Inflammatory macrophage treated with lipopolysaccharide for 1 hour (primary cell): ENCODE measurements around the gene ABHD13.
"Not testable (repeated sequence)": the region's sequence is repeated elsewhere in the genome, so short reads cannot be mapped to it uniquely, and the experiment has no call there.

Source experiments
- DNase-seq, 2 donors: peaks; one replicate each; pipeline ENCODE4 v3.0.0-alpha.2; 2020 to 2022

Gene ABHD13

DNA sequence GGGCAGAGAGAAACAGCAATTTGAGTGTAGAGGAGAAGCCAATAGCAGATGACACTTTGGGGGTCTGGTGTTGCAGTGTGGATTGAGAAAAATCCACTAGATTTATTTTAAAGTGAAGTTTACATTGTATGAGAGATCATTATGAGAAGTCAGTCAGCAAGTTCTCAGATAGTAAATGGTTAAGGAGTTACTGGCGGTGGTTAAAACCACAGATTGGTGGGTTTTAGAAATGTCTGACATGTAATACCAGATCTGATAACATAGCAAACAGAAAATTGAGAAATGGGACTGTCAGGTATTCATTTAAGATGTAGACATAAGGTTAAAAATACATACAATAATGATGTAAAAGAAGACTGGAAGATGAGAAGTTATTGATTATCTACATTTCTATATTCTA is 7.2 kb downstream of the ABHD13 start:
- no peak for DNase-seq

DNA sequence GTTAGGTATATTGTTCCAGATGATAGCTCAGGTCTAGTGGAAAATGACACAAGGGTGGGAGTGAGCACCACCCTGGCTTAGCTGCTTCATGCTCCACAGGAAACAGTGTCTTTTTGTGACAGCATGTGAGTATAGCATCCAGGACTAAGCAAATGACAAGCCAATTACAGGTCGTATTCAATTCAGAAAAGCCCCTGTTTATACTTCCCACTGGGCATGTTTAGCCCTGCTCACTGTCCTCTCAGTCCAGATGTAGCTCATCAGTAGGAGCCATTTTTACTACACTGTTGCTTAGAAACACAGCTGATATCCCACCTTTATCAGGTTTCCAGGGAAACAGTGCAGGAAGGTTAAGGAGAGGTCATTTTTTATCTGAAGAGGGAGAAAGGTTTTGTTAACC is 8.0 kb downstream of the ABHD13 start:
- DNase-seq: no peak

DNA sequence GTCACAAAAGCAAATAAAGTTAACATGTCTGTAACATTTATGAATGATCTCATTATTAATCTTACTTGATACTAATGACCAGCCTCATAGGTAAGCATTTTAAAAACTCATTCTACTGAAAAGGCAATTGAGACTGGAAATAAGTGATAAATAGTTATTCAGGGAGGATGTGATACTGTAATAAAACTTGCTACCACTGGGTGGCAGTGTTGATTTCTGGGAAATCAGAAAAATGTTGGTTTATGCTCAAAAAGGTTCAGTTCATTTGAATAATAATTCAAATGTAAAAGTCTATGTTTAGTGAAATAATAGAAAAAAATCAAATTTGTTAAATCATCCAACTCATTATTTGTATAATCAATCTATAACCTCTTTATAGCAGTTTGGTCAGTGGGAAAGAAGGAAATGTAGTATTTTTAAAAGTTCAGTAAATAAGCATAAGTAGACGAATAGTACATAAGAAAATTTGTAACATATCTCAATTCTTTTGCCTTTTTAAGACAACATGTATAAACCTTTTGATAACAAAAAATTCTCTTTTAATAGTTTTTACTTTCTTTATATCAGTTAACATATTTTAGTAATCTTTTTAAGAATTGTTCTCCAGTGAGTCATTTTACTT is 9.6 kb downstream of the ABHD13 start:
- DNase-seq: peak; percentile 18 to 88

DNA sequence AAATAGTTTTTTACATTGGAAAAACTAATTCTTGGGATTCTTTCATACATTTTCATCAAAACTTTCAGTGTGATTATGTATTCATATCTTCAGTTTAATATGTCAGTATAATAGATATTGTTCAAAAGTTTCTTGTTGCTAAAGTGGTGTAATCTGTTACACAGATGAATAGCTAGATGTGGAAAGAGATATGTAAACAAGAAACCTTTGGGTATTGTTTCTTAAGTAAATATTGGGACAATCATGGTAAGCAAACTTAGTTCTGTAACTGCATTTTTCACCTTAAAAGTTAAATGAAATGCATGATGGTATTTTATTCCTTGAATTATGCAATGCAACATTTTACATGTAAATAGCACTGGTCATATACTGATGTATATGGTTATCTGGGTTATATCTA is 12.2 kb downstream of the ABHD13 start:
- no peak for DNase-seq

DNA sequence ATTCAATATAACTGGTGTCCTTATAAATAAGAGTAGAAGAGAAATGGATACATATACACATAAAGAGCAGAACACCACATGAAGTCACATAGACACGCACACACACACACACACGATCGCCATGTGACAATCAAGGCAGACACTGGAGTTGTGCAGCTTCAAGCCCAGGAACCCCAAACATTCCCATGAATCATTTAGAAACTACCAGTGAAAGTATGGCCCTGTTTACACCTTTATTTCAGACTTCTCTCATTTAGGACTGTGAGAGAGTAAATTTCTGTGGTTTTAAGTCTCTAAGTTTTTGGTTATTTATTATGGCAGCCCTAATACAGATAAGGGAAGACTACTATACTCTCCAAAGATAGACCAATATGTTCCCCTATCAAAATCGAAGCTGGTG is 31.0 kb downstream of the ABHD13 start:
- no peak for DNase-seq

DNA sequence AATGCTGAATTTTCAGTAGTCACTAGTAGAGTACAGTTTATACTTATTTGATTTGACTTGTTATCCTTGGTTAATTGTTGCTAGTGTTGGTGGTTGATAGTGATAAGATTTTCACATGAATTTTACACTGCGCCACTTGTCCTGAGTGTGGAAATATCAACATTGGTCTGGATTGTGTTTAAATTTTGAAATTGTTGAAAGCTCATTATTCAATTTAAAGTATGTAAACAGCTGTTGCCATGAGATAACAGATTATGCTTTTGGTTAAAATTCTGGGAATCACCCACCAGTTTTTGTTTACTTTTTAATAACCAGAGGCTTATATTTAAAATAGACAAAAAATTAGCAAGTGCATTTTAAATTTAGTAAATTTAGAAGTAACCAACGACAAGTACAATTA is 39.1 kb downstream of the ABHD13 start:
- no peak for DNase-seq

DNA sequence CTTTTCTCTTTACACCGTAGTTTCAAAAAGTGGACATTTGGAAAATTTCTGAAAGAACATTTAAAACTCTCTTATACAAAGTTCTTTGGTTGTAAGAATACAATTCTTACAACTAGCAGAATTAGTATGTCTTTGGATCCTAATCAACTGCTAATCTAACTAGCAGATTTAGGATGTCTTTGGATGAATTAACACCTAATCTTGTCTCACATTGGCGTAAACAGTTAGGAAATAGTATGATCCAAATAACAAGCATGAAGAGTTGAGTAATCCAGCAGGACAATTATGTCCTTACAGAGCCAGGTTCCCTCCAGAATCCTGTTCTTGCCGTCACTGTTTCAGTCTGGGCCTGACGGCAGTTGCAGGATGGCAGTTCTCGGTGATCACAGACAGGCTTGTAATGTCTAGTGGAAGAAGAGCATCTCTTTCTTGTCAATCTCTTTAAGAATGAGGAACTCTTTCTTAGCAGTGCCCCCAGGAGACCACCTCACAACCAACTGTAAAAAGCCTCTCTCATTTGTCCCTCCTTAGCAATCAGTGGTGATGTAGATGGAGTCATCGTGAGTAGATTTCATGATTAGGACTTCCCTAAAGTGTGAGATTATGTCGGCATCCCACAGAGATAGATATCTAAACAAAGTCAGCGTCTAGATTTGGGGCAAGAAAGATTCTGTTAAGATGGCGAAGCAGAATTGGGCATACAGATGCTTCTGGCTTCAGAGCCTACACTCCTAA is 45.6 kb downstream of the ABHD13 start:
- DNase-seq: no peak

DNA sequence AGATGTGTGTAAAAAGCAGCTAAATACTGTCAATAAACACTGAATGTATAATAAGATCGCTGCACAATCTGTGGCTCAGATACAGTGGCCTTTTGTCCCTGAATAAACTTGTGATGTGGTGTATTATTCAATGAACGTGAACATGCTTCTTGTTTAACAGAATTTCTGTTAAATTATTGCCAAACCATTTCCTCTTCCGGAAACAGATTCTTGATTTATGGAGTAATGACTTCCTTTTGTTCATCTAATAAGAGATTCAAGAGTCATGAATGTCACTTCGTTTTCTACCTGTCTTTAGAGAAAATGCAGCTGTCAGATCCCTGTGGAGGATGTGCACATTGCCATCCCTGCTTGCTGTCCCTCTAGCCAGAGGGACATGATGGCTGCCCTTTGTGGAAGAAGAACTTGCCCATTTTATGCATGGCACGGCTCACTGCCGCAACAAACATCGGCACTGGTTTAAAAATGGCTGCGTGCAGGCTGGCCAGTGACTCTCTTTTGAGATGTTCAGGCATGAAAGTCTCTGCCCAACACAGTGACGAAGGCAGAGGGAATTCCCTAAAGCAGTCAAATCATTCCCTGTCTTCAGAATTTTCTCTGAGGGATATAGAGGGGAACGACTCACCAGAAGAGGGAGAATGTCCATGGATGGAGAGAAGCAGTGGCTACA is 48.3 kb downstream of the ABHD13 start:
- peak; percentile 59 to 69 for DNase-seq

DNA sequence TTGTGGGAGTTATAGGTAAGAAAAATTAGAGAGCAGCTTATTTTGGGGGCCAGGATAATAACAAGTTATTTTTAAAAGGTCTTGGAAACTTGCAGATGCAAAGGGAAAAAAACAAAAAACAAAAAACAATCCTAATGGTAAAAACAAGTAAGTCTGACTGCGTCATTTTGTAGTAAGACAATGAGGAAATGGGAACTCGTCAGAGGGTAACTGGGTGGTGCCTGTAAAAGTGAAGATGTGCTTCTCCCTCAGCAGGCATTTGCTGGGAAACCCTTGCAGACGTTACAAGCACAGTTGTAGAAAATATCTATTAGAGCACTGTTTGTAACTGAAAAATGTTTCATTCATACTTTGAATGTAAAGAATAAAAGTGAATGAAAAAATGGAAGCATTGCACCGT is 49.2 kb downstream of the ABHD13 start:
- DNase-seq: peak; percentile 68 to 74

DNA sequence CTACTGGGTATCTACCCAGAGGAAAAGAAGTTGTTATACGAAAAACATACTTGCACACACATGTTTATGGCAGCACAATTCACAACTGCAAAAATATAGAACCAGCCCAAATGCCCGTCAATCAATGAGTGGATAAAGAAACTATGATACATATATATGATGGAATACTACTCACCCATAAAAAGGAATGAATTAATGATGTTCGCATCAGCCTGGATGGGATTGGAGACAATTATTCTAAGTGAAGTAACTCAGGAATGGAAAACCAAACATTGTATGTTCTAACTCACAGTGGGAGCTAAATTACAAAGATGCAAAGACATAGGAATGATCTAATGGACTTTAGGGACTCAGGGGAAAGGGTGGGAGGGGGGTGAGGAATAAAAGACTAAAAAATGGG is 49.7 kb downstream of the ABHD13 start:
- DNase-seq: not testable (repeated sequence)

DNA sequence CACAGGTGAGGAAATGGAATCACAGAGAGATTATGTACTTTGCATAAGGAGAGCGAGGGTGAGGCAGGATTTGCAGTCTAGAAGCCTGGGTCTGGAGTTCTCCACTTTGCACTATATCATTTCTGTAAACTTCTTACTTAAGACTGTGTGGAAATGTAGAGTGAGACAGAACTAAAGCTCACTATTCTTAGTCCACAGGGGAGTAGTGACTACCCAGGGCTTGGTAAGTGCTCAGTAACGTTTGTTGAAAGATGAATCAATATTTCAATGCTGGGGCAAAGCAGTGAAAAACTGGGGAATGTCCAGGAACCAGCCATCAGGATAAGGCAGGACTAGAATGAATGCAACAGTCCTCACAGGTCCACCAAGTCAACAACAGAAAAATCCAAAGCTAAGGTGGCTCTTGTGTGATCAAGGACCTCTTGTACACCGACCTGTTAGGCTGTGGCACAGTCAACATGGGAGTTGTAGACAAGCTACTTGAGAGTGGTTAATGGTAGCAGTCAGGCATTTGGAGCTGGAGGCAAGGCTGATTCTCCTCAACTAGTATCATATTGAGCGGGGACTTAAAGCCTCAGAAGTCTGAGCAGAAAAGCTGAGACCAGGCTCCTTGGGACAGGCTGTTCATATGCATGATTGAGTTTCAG is 50.4 kb downstream of the ABHD13 start:
- DNase-seq: peak; percentile 42 to 57

DNA sequence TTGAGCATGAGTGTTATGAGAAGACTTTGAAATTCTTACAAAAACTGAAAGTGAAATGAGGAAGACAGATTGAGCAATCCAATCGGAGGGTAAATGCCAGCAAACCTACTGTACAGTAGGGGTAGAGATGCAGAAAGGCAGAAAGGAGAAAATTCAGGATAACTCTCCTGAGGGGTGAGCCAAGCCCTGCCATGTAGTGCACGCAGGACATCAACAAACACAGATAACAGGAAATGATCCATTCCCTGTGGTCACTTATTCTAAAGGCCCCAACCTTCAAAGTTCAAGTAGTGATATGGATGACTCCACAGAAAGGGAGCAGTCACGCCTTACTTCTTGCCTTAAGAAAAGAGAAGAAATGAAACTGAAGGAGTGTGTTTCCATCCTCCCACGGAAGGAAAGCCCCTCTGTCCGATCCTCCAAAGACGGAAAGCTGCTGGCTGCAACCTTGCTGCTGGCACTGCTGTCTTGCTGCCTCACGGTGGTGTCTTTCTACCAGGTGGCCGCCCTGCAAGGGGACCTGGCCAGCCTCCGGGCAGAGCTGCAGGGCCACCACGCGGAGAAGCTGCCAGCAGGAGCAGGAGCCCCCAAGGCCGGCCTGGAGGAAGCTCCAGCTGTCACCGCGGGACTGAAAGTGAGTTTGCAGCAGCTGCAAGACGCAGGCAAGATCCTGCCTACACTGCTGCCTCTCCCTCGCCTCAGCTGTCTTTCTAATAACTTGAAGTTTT is 51.6 kb downstream of the ABHD13 start, which contains the start of gene TNFSF13B:
Gene TNFSF13B, plus strand, starts transcription at position 118 of the 728 bp plus-strand sequence. Its CDS starts 178 bp downstream, at position 296.
- peak; percentile 92 to 96 for DNase-seq

DNA sequence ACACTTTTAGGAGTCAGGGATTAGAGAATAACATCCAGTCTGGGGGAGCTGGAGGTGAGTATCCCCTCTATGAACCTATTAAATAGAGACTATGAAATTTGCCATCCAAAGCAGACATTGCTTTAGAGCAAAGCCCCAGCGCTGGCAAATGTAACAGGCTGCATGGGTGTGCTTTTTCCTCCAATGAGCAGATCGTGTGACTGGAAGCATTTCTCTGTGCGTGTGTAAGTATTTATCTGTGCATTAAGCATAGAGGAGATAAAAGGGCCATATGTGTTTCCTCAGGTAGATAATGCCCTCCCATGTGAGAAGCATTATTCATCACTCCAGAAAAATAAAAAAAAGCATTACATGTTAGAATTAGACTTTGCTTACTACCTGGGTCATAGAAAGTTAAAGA is 52.2 kb downstream of the ABHD13 start:
- peak in 1 of 2 donors; percentile 42 for DNase-seq

DNA sequence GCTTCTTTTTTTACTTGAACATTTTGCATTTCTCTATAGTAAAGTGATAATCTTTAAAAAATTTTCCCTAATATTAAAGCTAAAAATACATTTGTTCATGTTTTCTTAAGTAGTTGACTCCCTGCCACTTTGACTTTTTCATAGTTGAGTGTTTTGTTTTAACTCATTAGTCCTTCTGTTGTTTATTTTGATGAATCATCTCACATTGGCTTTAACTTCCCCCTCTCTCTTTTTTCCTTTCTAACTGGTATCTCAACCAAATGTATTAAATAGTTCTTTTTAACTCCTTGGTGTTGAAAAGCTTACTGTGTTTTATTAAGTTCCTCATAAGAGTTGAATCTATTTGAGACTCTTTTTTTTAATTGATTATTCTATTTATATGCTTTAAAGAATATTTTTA is 54.1 kb downstream of the ABHD13 start:
- peak in 1 of 2 donors; percentile 47 for DNase-seq

DNA sequence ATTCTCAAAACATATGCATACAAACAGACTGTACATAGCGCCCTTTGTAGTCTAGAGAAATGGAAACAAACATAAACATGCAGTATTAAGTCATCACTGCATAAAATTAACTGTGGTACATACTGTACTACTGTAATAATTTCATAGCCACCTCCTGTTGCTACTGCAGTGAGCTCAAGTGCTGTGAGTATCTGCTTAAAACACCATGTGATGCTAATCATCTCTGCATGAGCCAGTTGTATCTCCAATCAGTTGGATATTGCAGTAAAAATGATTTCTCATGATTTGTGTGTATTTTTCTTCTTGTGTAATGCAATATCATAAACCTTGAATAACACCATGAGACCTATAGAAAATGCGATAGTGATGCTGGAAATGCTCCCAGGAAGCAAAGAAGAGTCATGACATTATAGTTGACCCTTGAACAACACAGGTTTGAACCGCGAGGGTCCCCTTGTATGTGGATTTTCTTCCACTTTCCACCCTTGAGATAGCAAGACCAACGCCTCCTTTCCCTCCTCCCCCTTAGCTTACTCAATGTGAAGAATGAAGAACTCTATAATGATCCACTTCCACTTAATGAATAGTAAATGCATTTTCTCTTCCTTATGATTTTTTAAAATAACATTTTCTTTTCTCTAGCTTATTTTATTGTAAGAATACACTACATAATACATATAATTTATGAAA is 55.4 kb downstream of the ABHD13 start:
- DNase-seq: peak in 1 of 2 donors; percentile 51

DNA sequence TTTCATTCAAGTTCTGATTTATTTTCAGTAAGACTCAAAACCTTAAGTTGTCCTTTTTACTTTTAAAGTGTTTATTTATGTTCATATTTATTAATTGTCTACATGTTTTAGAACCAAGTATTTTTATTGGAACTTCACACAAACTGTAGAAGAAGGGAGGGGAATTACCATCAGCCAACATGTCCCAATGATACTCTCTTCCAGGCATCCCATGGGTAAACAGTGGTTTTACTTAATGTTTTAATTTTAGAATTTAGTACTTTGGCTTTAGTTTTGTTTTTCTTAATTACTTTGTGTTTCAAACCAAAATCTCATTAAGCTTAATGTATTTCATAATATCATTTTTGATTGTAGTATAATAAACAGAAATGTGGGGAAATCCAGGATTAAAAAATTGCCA is 56.5 kb downstream of the ABHD13 start:
- no peak for DNase-seq

DNA sequence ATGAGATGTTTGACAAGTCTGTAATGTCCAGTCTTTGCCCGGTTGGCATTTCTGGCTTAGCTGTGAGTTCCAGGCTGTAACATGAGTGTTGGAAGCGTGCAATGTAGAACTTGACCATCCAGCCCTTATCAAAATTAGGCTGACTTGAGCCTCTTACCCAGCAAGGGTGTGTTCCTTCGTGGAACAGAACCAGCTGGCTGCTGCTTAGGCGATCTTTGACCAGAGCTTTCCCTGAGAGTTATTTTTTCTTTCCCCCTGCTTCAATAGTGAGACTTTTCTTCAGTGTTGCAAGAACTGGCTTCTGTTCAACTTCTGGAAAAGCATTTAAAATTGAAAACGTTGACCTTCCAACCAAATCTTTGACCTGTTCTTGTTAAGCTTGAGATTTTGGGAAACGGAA is 57.9 kb downstream of the ABHD13 start:
- DNase-seq: no peak

DNA sequence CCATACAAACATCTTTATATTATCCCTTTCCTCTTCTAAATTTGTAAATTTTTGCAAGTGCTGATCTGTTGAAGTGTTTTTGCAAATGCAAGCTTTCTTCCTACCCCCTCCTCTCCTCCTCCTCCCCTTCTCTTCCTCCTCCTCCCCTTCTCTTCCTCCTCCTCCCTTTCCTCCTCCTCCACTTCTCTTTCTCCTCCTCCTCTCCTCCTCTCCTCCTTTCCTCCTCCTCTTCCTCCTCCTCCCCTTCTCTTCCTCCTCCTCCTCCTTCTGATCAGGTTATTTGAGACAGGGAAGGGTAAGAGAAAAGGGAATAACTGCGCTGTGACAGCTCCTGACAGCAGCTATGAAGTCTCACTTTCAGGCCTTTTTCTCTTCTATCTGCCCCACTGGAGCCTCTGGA is 60.3 kb downstream of the ABHD13 start:
- DNase-seq: no peak

DNA sequence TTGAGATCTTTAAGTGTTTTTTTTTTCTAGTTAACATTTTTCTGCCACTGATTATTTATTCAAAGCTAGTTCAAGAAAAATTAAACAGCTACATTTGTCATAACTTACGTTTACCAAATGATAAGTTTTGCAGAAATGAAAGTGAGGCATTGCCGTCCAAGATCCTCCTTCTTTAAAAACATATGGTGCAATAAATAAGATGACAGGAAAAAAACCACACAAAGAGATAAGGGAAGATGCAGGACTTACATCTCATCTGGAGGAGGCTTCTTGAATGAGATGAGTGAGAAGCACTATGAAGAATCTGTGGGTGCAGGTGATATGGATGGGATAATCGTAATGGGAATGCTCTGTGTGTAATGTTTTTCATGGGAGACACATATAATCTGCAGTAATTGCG is 63.7 kb downstream of the ABHD13 start:
- DNase-seq: peak; percentile 55 to 59

DNA sequence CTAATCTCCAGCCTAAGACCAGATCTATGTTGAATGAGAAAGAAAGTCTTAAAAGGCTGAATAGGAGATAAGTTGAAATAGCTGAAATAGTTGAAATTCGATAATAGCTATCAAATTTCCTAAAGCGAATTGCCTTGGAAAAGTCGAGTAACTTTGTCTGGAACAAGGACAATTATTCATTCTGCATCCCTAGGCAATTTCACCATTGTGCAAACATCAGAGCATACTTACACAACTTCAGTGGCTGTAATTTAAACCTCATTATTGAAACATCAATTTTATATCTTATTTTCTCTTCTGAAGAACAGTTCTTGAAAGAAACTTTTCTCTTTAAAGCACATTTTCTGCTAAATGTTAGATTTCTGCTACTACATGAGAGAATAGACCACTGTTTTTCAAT is 64.9 kb downstream of the ABHD13 start:
- no peak for DNase-seq
